Activated T-cell treated with anti-CD3 and anti-CD28 coated beads, Interleukin-2, amount 50 U/mL, for 1 hour (primary cell): ENCODE data around the gene NRAP.
"Not testable (repeated sequence)": the region's sequence is repeated elsewhere in the genome, so short reads cannot be mapped to it uniquely, and the experiment has no call there.

Experiments
- DNase-seq: peaks from one replicate; pipeline ENCODE4 v3.0.0-alpha.2; 2020

NRAP gene

GRCh38 chr10:113681533-113682470 lies 18.0 kb upstream of the NRAP start:
- no peak for DNase-seq

GRCh38 chr10:113680190-113681111 lies 16.6 kb upstream of the NRAP start:
- peak; percentile 38 for DNase-seq

GRCh38 chr10:113679463-113680189 lies 15.8 kb upstream of the NRAP start, which contains the start of gene CASP7:
Gene CASP7, plus strand, starts transcription at chr10:113679912. Its CDS starts 17,582 bp downstream, at chr10:113697494.
- DNase-seq: peak; percentile 79

- no peak for DNase-seq
These were observed 2.9 kb upstream of the NRAP start for GRCh38 chr10:113666682-113667252.

GRCh38 chr10:113665806-113666354 lies 2.0 kb upstream of the NRAP start:
- DNase-seq: no peak

- no peak for DNase-seq
These were observed 1.5 kb upstream of the NRAP start for GRCh38 chr10:113665352-113665751.

- no peak for DNase-seq
These were observed 699 bp downstream of the NRAP start for GRCh38 chr10:113663142-113663541.

GRCh38 chr10:113661332-113661731 lies 2.5 kb downstream of the NRAP start:
- DNase-seq: no peak

- no peak for DNase-seq
These were observed 6.3 kb downstream of the NRAP start for GRCh38 chr10:113657544-113657943.

- DNase-seq: no peak
These were observed 6.9 kb downstream of the NRAP start for GRCh38 chr10:113656896-113657295.

- not testable (repeated sequence) for DNase-seq
These were observed 11.4 kb downstream of the NRAP start for GRCh38 chr10:113652456-113652855.

- no peak for DNase-seq
These were observed 11.9 kb downstream of the NRAP start for GRCh38 chr10:113651898-113652297.

- no peak for DNase-seq
These were observed 12.8 kb downstream of the NRAP start for GRCh38 chr10:113651021-113651420.

GRCh38 chr10:113650172-113650571 lies 13.7 kb downstream of the NRAP start:
- no peak for DNase-seq

- no peak for DNase-seq
These were observed 15.4 kb downstream of the NRAP start for GRCh38 chr10:113648478-113648877.

- DNase-seq: no peak
These were observed 16.0 kb downstream of the NRAP start for GRCh38 chr10:113647812-113648211.

GRCh38 chr10:113646336-113647201 lies 17.3 kb downstream of the NRAP start:
- DNase-seq: no peak

- no peak for DNase-seq
These were observed 19.4 kb downstream of the NRAP start for GRCh38 chr10:113644185-113645120.

- no peak for DNase-seq
These were observed 20.7 kb downstream of the NRAP start for GRCh38 chr10:113643183-113643582.

GRCh38 chr10:113641702-113642101 lies 22.1 kb downstream of the NRAP start:
- no peak for DNase-seq
